Measurements from ENCODE around the gene SAP30L.
A peak's percentile ranks its signal among the peaks of the same experiment; 100 is the strongest.

The SAP30L gene

DNA sequence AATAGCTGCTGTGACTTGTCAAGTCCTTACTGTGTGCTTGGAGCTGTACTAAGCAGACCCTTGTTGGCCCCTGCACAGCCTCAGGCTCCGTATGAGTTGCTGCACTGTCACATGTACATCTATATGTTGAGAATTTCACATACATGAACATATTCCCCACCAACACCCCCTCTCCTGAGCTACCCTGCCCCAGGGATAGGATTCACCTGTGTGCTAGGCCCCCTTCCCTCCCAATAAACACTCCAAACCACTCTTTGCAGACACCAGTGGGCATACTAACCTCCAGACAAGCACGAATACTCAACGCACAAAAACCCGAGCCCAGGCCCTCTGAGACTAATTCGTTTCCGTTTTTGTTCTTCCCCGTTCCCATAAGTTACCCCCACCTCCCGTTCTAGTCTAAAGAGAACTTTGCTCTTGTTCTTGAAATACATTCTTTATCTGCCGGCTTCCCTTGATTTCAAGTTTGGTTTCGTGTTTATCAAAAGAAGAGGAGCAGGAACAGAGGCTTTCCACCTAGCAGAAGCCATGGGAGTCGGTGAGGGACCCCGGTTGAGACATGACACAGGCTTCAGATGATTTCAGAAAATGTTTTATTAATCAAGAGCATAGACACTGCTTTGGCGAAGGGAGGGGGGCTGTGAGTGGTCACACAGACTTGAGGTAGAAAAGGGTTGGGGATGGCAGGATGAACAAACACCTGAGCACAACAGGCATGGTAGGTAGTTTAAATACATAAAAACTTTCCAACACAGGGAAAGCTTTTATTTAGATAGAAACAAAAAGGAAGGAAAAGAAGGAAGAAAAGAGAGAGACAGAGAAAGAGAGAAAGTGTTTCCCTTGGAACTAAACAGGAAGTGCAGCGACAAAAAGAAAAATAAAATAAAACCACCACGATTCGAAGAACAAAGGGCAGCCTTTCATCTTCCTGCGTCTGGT is 28.9 kb downstream of the SAP30L start:
- DNase-seq, result no peak
- intact Hi-C loops (cut with DNase I), result no loop called here

DNA sequence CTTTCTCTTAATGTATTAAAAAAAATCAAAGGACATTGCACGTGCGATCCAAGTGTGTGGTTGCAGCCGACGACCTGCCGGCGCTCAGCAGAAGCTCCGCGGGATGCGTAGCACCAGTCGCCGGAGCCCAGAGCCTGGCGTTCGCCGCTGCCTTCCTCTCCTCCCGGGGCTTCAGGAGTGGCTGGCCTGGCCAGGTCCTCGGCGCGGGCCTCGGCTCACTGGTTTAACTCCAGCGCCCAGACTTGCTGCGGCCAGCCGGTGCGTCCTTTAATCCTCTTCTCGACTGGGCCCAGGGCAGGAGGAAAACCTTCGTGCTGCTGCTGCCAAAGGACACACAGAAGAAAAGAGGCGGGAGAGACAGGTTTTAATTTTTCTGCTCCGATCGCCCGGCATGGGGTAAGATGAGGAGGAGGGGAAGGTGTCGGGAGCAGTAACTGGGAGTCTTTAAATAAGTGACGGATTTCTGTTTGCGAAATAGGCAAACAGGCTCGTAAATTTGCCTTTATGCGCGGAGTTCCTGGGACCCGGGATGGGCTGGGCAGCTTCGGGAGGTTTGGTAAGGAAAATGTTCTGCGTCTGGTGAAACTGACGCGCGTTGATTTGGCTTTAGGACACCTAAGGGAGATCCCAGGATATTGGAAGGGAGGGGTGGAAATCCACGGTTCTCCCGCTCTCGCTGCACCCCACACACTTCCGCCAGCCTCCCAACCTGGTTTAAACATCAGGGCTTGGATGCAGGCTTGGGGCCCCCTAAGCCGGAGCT is 30.0 kb downstream of the SAP30L start:
- intact Hi-C loops (cut with DNase I), result no loop called here
- peak in 1 of 42 donors; percentile 37 for DNase-seq

DNA sequence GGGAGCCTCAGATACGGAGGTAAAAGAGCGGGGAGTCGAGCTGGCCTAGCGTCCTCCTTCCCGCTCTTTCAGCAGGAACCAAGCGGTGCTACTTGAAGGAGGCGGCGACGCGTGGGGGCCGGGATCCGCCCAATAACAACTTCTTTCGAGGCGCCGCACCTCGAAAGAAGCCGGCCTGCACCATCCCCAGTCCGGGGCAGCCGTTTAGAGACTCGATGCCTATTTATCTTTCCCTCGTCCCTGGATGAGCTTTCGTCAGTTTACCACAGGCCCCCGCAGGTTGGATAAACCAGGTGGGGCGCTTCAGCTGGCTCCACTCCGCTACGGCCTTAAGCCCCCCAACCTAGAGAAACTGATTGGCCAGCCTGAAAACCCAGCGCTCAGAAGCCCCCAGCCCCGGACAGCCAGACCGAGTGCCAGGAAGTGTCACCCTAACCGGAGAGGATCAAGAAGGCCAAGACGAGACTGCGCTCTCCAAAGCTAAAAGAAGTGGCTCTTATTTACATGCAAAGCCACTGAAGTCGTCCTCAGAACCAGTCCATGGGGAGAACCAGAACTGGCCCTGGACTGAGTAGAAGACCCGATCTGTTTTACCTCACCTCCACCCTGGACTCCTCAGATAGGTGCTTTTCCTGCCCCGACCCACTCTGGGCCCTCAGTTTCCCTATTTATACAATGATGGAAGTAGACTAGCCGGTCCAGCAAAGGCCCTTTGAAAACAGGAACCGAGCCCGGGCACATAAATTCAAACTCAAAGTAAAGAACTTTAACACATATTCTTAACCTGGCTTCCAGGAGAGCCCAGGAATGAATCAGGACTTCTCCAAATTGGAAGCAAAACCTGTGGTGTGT is 30.8 kb downstream of the SAP30L start:
- DNase-seq, result peak in 1 of 42 donors; percentile 34
- intact Hi-C loops (cut with DNase I), result no loop called here

DNA sequence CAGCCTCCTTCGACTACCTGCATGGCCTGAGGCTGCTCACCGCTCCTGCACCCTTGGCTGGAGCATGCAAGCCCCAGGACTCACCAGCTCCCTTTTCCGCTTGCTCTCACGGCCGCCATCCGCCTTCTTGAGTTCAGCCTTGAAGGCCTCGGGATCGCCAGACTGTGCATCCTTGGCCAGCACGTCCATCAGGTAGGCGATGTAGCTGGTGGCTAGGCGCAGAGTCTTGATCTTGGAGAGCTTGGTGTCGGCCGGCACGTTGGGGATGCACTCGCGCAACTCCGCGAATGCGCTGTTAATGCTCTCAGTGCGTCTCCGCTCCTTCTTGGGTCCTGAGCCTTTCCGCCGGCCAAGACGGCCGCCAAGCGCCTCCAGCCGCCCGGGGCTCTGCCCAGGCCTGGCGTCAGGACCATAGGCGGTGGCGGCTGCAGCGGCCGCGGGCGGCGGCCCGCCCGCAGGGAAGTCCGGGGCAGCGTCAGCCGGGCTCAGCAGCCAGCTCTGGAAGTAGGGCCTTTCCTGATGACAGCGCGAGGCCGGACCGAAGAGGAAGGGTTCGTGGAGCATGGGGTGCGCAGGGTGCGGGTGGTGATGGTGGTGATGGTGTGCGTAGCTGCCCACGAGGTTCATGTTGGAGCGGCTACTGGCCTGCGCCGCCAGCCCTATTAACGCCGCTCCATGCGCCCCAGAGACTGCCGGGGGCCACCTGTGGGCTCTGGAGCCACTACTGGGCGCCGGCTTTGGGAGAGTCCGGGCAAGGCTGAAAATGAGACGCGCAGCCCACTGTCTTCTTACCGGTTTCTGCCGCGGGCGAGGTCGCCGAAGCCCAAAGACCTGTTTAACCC is 31.8 kb downstream of the SAP30L start:
- DNase-seq, result peak in 1 of 42 donors; percentile 42

DNA sequence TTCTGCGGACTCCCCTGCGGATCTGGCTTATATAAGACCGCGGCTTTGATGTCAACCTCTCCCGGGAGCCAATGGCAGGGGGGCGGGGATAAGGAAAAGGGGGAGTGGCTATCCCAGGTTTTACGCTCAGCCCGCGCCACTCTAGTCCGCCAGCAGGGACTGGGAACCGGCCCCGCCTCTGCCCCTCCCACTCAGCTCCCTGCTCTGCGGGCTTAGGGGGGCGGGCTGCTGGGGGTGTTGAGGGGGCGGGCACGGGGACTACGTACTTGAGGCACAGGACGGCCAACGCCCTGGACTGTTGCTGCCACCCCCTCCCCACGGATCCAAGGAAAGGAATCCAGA is 32.4 kb downstream of the SAP30L start, which contains the start of gene HAND1:
HAND1 (minus strand) TSS at position 4 of the 342 bp plus-strand sequence. CDS start 219 bp downstream, outside the sequence.
- intact Hi-C loops (cut with DNase I), result no loop called here
- no peak for DNase-seq

More for the DNA sequence above, 31.8 kb downstream of the SAP30L start:
- intact Hi-C loops (cut with DNase I), result no loop called here

DNA sequence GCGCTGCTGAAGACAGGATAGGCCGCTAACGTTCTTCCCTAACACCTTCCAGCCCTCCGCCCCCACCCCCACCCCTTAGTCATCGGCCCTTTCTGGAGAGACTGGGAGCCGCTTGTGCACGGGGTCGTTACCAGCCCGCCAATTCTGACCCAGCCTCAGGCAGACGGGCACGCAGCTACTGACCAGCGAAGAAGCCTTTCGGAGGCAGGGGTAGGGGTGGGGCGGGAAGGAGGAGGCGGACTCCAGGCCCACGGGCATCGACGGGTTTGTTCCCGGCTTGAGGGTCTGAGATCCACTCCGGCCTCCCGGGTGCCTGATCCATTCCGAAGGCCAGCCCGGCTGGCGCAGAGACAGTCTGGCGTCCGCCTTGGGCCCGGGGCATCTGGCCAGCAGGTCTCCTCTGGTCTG is 33.0 kb downstream of the SAP30L start:
- intact Hi-C loops (cut with DNase I), result no loop called here

DNA sequence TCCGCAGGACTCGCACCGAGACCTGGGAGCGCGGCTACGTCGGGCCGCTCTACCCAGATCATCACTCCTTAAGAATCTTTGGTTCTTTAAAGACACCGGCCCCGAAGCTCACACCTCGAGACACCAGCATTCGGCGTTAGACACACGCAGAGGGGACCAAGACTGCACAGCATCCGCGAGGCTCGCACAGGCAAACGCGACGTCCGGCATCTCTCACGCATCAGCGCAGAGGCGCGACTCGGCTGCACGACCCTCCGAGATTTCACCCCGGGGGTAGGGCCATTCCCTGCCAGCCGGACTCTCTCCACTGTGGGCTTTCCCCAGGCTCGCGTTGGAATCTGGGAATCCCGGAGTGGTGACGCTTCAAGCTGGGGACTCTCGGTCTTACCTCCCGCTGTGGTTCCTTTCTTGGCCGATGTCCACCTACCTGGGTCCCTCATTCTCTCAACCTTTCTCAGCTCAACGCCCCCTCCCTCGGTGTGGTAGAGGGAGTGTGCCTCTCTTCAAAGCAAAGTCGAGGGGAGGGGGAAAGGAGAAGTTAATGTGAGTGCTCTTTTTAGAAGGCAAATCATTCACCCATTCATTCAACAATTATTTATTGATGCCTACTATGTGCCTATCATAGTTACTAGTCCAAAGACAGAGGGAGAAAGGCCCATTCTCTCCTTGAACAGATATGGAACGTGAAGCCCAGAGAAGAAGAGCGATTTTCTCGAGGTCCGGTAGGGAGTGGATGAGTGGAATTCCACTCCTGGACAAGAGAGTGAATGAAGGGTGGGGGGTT is 33.6 kb downstream of the SAP30L start:
- no peak for DNase-seq
- intact Hi-C loops (cut with DNase I), result no loop called here

More for the DNA sequence above, 33.0 kb downstream of the SAP30L start:
- no peak for DNase-seq

DNA sequence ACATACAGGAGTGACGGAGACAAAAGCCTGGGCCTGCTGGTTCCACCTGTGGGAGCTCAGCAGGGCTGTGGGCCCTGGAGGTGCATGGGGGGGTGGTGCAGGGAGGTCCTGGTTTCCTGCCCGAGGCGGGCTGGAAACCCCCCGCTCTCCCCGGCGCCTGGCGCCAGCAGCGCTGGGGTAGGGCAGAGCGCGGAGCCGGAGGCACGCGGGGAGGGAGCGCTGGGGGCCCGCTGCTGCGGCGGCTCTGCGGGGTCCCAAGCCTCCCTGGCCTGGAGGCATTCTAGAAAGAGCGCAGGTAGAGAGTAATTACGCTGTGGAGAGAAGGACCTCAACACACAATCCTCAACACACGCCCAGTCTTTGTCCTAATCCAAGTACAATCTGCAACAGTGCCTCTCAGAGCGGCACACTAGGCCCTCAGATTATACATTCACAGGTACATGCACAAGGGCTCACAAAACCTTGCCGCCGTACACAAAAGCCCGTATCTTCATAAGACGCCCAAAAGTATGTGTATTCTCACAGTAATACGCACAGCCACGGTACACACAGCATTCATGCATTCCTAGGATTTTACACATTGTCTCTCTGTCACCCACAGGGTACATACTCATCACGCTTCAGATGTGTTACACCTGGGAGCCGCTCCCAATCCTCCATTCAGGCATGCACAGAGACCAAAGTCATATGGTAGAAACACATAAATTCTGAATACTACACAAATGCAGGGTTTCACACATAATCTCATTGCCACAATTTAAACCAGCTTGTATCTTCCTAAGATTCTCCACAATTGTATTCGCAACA is 34.4 kb downstream of the SAP30L start:
- intact Hi-C loops (cut with DNase I), result no loop called here
- DNase-seq, result no peak

- intact Hi-C loops (cut with DNase I), result no loop called here
- DNase-seq, result no peak
Observed at GRCh38 chr5:154480847-154481246, 35.0 kb downstream of the SAP30L start.

- no peak for DNase-seq
- intact Hi-C loops (cut with DNase I), result no loop called here
Observed at GRCh38 chr5:154481584-154482381, 36.0 kb downstream of the SAP30L start.

DNA sequence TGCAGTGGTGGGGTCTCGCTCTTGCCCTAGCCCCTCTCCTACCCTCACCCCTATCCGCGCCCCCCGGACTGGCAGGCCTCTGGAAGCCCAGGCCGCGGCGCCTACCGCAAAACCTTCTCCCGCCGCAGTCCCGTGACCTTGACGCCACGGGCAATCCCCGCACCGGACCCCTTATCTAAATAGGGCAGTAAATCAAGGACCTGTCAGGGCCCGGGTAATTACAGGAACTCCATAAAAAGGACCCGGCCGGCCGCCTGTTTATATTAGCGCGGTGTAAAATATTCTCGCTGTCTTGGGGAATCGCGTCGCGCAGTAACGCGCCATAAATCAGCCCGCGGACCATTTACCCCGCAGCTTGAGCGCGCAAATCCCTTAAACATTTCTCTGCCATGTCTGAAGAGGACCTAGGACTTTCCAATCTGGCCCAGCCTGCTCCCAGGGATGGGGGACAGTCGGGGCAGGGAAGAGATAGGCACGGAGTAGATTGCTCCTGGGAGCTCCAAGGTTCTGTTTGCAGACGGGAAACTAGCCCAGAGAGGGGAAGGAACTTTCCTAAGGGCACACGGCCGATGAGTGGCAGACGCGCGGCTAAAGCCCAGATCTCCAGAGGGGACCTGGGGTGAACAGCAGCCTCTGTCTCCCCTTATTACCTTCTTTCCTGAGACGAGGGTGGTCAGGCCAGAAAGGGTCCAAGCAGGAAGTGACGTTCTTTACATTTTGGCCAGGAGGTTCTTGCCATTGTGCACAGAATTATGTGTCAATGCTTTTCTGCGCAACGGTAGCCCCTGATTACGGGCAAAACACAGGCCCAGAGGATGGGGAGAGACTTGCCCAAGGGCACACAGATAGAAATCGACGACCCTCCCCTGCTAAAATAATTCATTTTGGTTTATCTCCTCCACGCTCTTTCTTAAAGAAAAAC is 37.0 kb downstream of the SAP30L start:
- intact Hi-C loops (cut with DNase I), result no loop called here
- DNase-seq, result no peak

GRCh38 chr5:154483654-154484392 is 38.0 kb downstream of the SAP30L start:
- DNase-seq, result no peak
- intact Hi-C loops (cut with DNase I), result no loop called here

DNA sequence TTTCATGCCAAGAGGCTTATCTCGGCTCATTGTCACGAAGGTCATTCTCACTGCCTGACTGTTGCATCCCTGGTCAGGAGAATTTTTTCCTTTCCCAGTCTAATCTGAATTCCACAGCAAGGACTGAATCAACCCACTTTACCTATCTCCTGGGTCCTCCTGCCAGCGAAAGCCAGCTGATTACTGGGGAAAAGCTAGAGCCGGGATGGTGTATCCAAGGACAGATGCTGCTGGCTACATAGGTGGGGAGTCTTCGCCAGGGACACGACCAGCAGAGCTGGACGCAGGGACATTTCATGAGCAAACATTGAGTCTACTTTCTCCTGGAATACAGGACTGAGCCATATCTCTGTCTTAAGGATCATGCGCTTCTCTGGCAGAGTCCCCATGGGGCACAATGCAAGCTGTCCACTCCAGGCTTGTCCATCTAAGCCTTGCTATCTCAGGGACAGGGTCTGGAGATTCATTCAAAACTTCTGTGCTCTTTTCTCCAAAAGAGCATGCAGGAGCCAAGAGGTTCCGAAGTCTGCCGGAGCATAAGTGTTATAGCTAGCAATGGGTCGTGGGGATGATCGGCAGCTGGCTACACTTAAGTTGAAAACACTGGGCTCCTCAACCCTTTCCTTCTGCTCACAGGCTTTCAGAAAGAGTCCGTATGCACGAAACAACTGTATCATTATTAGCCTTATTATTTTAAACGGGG is 38.7 kb downstream of the SAP30L start:
- intact Hi-C loops (cut with DNase I), result no loop called here

DNA sequence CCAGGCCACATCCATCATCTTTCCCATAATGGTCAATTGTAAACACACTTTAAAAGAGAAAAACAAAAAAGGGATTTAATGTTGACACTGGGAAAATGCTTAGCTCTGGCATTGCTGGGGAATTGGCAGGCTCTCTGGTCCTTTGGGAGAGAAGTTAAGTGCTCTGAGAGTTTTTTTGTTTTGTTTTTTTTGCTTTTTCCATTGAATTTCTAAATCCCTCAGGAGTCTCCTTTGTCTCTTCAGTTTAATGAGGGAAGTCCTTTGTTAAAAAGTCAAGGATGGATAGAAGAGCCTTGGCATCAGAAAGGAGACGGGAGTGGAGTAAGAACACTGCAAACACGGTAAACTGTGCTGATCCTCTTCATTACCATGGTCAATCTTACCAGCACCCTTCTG is 39.3 kb downstream of the SAP30L start:
- intact Hi-C loops (cut with DNase I), result no loop called here
- no peak for DNase-seq

More for the DNA sequence above, 38.7 kb downstream of the SAP30L start:
- DNase-seq, result no peak

Measured in head of caudate nucleus (tissue), 42 donors.